Tongue (tissue), 2 donors: Measurements from ENCODE around the gene RNF212. TPM values are rescaled to one million over a fixed set of nuclear protein-coding genes. Genes with fewer than 3 reads are reported as not detected.

Experiments
- DNase-seq: peaks from one replicate; pipeline ENCODE4 v3.0.0-alpha.2; 2015
- total RNA-seq: library from RNA; depleted of rRNA; stranded (reverse); fragments of >200 nt; gene quantifications from one replicate; pipeline ENCODE4 v1.2.3, GENCODE V29; 2014

The RNF212 gene
- total RNA-seq, 1 donor from 2014 or later, result 4.0 TPM

DNA sequence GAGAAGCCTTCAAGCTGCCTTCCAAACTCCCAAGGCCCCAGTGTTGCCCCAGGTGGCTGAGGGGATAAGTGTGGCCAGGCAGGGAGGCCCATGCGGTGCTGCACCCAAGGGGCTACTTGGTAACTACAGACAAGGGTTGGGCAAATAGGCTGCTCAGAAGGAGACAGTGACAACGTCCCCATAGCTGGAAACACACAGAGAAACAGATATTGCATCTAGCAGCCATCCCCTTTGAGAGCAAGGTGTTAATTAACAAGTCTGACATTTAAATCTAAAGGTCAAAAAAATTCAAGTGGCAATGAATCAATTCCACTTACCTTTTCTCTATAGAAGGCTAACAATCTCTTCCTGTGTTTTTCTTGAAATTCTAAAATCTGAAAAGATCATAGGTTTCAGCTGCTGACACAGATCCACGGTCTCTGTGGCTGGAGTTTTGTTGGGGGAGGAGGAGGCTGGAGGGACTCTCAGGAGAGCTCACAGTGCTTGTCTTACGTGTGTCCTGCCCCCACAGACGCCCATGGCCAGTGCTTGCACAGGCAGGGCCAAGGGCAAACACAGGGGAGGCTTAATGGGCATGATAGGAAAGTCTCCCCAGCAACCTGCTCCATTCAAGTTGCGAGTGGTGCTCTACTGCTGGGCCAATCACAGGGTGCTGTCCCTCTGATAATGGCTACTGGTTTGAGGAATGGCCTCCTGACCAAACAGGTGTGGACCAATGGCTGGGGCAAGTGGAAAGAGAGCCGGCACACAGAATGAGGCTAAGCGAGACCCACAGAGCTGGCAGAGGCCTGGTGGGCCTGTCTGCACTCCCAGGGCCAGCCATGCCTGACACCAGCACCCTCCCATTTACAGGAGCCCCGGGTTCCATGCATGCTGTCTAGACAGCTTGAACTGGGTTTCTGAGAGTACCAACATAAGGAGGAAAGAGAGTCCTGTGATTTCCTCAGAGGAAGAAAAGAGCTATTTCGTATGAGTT, 22.6 kb downstream of the RNF212 start:
- no peak for DNase-seq

GRCh38 chr4:1090036-1090435, 23.3 kb downstream of the RNF212 start:
- DNase-seq, result no peak

GRCh38 chr4:1087371-1087770, 26.0 kb downstream of the RNF212 start:
- no peak for DNase-seq

DNA sequence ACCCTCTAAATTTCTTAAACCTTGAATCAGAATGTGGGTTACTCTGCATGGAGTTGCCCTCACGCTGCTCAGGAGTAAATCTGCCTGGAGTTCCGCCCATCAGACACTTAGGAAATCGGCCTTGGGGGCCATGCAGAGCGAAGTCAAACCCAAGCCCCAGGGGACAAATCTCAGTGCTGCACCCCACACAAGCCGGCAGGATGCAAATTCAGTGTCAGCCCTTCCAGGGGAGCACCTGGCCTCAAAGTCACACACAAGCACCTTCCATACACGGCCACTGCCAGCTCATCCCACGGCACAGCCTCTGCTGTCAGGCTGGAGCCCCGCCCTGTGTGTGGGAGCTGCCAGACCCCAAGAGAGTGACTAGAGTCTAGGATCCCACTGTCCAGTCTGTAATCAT, 27.4 kb downstream of the RNF212 start:
- no peak for DNase-seq

DNA sequence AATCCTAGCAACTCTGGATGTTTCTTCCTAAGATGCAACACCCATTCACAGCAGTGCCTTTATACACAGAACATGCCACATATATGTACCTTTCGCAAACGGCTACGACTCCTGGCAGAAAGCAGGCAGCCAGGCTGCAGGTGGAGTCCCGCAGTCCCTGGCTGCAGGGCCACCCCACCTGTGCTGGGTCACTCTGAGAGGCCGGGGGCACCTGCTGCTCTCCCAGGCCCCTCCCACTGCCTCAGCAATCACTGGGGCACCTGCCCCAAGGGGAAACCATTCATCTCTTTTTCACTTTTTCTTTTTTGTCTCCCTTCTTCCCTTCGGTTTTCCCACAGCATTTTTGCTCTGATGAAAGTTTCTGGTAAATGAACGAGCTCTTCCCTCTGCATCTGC, 28.0 kb downstream of the RNF212 start:
- DNase-seq, result no peak

GRCh38 chr4:1084796-1085403, 28.5 kb downstream of the RNF212 start:
- DNase-seq, result no peak

DNA sequence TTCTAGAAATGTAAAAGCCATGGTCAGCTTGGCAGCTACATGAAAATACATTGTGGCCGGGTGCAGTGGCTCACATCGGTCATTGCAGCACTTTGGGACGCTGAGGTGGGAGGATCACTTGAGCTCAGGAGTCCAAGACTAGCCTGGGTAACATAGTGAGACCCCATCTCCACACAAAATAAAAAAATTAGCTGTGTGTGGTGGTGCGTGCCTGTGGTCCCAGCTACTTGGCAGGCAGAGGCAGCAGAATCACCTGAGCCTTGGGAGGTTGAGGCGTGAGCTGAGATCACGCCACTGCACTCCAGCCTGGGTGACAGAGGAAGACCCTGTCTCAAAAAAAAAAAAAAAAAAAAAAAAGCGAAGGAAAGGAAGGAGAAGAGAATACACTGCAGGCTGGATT, 29.0 kb downstream of the RNF212 start:
- no peak for DNase-seq

DNA sequence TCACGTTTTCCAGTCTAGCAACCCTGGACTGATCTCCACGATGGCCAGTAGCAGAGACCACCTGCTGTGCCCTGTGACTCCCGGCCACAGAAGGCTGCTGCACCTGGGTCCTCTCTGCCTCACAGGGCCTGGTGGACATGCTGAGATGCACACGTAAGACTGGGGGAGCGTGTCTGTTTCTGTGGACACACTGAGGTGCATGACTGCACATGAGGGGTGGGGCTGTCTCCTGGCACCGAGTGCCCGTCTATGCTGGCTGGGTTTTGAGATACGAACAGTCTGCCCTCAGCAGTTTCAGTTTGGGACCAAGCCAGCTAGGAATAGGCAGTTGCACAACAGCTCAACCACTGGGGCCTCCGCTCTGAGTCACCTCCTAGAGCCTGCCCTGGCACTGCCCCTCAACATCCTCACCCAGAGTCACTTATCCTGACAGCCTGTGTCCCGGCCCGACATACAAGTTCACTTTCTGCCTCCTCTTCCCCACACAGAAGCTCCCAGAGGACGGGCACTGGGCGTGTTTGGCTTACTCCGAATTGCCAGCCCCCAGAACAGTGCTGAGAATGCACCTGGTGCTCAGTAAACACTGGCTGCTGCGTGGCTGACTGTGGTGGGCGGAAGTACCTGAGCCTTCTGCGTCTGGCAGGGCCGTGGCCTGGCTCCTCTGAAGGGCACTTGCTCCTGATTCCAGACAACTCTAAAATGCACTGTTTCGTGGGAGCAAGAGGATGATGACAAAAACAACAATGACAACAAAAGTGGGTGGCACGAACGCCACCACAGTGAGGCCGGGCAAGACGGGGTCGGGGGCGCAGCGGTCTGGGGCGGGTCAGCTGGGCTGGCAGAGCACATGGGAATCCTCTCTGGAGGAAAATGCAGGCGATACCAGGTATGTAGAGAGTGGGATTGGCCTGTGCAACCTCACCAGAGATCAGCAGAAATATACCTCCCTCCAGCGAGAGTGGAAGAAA, 30.9 kb downstream of the RNF212 start:
- DNase-seq, result peak; percentile 42

- DNase-seq, result no peak
These were observed 31.7 kb downstream of the RNF212 start for GRCh38 chr4:1081689-1082040.

GRCh38 chr4:1080961-1081688, 32.2 kb downstream of the RNF212 start:
- DNase-seq, result no peak

DNA sequence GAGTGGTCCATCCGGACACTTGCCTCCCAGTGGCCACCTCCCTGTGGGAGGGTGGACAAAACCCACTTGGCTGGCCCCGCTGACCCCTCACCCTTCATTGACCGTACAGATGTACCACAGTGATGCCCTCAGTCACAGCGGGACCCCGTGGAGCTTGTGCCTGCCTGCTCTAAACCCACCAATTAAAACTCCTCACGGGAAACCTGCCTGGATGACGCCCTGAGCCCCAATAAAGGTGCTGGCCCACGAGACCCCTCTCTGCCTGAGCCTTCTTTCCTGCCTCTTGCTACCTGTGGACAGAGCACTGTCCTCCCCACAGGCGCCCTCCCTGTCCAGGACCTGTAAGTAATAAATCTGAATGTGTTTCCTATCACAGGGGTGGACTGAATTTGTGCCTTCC, 32.9 kb downstream of the RNF212 start:
- DNase-seq, result no peak

GRCh38 chr4:1079711-1080265, 33.6 kb downstream of the RNF212 start:
- DNase-seq, result no peak

DNA sequence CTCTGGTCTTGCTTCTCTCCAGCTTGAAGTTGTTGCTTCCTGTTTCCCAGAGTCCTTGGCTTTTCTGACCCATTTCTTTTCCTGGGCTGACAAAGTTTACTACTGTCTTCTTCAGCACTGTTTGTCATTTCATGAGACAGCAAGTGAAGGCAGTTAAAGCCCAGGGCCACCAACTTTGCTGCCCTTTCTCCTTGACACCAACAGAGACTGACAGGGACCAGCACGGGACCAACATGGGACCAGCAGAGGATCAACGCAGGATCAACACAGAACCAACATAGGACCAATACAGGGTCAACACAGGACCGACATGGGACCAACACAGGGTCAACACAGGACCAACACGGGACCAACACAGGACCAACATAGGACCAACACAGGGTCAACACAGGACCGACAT, 34.9 kb downstream of the RNF212 start:
- DNase-seq, result no peak

DNA sequence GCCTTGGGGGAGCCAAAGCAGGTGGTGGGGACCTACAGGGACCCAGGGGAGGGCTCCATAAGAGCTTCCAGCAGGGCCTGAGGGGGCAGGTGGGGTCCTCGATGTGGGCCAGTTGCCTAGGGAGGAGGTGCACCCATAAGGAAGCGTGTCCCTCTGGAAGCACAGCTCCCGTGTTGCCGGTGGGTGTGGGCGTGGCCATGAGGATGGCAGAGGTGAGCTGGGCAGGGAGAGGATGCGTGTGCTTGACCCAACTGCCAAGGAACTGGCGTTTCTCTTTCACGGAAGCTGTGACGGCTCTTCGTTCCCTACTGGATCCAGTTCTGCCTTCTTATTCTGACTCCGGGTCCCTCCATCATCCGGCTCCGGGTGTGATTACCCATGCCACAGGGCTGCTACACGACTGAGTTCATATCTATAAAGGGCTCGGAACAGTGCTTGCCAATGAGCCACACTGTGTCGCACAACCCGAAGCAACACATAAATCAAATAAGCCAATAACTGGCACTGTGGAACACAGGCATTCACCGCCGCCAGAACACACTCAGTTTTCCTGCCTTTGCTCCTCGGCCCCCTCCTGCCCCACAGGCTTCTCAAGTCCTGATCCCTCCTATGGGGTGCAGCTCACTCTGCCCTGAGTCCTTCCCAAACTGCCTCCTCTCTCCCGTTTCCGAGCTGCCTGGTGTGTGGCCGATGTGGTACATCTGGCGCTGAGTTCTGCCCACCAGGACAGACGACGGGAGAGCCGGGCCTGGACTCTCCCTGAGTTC, 35.5 kb downstream of the RNF212 start:
- DNase-seq, result no peak

- no peak for DNase-seq
These were observed 37.3 kb downstream of the RNF212 start for GRCh38 chr4:1075809-1076699.

GRCh38 chr4:1075225-1075624, 38.1 kb downstream of the RNF212 start:
- DNase-seq, result peak; percentile 56

DNA sequence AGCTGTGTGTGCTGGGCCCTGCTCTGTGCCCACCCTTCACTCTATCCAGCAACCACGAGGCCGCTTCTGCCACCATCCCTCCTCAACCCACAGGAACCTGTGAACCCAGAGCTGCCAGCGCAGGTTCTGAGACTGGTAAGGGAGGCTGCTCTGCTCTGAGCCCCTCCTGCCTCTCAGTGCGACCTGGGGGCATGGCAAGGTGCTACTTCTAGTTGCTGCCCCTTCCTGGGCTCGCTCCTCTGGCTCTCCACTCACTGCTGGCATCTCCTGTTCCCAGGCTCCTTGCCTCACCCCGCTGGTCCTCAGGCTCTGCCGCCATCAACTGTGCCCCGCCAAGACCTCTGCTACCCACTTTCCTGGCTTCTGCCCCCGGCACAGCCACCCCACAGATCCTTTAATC, 39.3 kb downstream of the RNF212 start:
- no peak for DNase-seq

- DNase-seq, result peak; percentile 59
These were observed 40.4 kb downstream of the RNF212 start for GRCh38 chr4:1072830-1073446.

GRCh38 chr4:1069394-1069793, 44.0 kb downstream of the RNF212 start:
- DNase-seq, result no peak
